Thyroid gland (tissue), 4 donors: Measurements from ENCODE around the gene LSM4. TPM values are rescaled to one million over a fixed set of nuclear protein-coding genes. Genes with fewer than 3 reads are reported as not detected.

ENCODE experiments used
- DNase-seq, 2 donors: peaks; one replicate each; pipeline ENCODE4 v3.0.0-alpha.2; 2019
- H3K27ac ChIP-seq, 3 donors: fragments of 200-600 bp; sonication (generic); 1 replicate in 2 of 3; 2 replicates in 1 of 3; pipeline ENCODE4 v1.5.1; 2016 to 2019; ENCODE audit warnings: mild to moderate bottlenecking in 1 of 3, moderate library complexity in 1 of 3
- H3K27me3 ChIP-seq: fragments of 200-600 bp; sonication (generic); one replicate; pipeline ENCODE4 v1.5.1; 2019
- H3K36me3 ChIP-seq, 2 donors: fragments of 200-600 bp; sonication (generic); one replicate each; pipeline ENCODE4 v1.5.1; 2016 to 2019
- H3K4me1 ChIP-seq, 2 donors: fragments of 200-600 bp; sonication (generic); one replicate each; pipeline ENCODE4 v1.5.1; 2017 to 2019
- H3K4me3 ChIP-seq, 3 donors: fragments of 200-600 bp; sonication (generic); replicated peaks in 1 of 3; 1 replicate in 2 of 3; 2 replicates in 1 of 3; pipeline ENCODE4 v1.5.1; 2016; ENCODE audit warnings: mild to moderate bottlenecking in 1 of 3
- H3K9me3 ChIP-seq: fragments of 200-600 bp; sonication (generic); one replicate; pipeline ENCODE4 v1.5.1; 2017
- POLR2A ChIP-seq, 2 donors: fragments of 450-650 bp; IDR thresholded peaks; one replicate each; pipeline ENCODE4 v1.6.1; 2017; ENCODE audit warnings: antibody characterized with exemption in 2 of 2, mild to moderate bottlenecking in 2 of 2, moderate library complexity in 1 of 2
- WGBS, 2 donors: methylation state at CpG; one replicate each; pipeline ENCODE4 v1.1.5; 2017; 5-methylcytosine and 5-hydroxymethylcytosine counted together
- intact Hi-C: fragments of 100-400 bp; cut with DNase I; formaldehyde crosslinking; loops from one replicate; pipeline ENCODE4 v1.15.1; 2023
- total RNA-seq, 4 donors: library from RNA; depleted of rRNA; stranded (reverse); fragments of >200 nt; gene quantifications; one replicate each; pipeline ENCODE4 v1.2.3, GENCODE V29; 2016
- TF ChIP-seq, protein P1 (sequence below), 6 experiments: fragments of 200-600 bp in 3 of 6; fragments of 450-650 bp in 3 of 6; sonication (generic) in 3 of 6; IDR thresholded peaks; one replicate each; pipeline ENCODE4 v1.5.1; 2016 to 2019; ENCODE audit warnings: antibody characterized with exemption in 6 of 6, mild to moderate bottlenecking in 2 of 6, inconsistent platforms in 1 of 6, moderate library complexity in 1 of 6

The LSM4 gene
- total RNA-seq, 4 donors from 2014 or later, result 55.2 to 203 (median 140) TPM

DNA sequence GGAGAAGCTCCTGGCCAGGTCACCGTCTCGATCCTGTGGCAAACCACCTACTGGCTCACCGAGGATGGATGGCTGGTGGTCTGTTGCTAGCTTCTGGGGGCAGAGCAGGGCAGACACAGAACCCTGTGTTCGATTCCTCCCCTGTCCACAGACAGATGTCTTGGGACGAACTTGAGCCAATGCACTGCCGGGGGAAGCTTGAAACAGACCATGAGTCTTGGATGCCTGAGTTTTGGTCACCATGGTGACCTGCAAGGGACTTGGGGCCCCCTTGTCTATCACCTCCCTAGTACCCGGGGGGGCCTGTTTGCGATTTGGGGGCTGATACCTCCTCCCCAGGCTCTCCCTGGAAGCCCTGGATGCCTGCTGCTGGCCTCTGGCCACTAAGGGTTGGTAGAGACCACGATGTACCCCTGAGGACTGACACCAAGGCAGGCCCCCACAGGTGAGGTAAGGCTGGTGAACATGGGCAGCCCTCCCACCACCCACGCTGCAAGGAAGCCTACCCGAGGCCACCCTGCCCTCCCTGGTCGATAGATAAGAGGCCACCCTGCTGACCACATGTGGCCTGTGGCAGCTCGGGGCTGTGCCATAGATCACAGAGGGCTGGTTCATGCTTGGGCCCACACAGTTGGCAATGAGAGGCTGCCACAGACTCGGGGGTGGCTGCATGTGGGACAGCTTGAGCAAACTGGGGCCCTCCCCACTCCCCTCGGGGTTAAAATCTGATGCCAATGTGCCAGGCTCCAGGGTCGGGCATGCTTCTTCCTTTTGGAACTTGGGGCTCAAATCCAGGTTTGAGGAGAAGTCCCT is 59.3 kb downstream of the LSM4 start:
- Histone ChIP-seq H3K27ac (no peak overlapping the region), H3K4me3 (no peak overlapping the region), H3K36me3 (peaks cover 26 to 37% of the 10 kb centered on the region in 2 donors), H3K27me3 (no peaks in the 10 kb centered on the region), H3K4me1 (no peaks in the 10 kb centered on the region), H3K9me3 (no peaks in the 10 kb centered on the region)
- 92 to 94% methylated on average over 9 to 10 of the region's 16 CpGs for WGBS, 2 donors
- no peak for DNase-seq
- intact Hi-C loops, result no loop called here
- no peak for TF ChIP-seq POLR2A (IDR thresholded peaks at IDR 0.05)
- TF ChIP-seq, protein P1, sequence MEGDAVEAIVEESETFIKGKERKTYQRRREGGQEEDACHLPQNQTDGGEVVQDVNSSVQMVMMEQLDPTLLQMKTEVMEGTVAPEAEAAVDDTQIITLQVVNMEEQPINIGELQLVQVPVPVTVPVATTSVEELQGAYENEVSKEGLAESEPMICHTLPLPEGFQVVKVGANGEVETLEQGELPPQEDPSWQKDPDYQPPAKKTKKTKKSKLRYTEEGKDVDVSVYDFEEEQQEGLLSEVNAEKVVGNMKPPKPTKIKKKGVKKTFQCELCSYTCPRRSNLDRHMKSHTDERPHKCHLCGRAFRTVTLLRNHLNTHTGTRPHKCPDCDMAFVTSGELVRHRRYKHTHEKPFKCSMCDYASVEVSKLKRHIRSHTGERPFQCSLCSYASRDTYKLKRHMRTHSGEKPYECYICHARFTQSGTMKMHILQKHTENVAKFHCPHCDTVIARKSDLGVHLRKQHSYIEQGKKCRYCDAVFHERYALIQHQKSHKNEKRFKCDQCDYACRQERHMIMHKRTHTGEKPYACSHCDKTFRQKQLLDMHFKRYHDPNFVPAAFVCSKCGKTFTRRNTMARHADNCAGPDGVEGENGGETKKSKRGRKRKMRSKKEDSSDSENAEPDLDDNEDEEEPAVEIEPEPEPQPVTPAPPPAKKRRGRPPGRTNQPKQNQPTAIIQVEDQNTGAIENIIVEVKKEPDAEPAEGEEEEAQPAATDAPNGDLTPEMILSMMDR (IDR thresholded peaks at IDR 0.05), result no peak

DNA sequence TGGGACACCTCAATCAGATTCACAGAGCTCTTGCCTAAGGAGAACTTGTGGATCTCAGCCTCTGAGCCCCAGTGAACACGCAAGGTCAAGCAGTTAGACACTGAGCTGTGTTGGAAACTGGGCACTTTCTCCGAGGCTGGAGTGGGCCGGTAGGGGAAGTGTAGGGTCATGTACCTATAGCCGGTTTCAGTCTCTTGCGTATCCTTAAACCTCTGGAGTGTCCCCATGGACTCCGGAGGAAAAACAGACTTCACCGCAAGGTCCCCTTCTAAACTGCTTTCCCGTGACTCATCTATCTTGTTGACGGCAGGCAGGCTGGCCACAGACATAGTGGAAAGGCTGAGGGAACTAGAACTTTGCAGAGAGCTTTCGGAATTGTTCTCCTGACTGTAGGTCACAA is 60.0 kb downstream of the LSM4 start:
- Histone ChIP-seq H3K4me1 (no peaks in the 10 kb centered on the region), H3K9me3 (no peaks in the 10 kb centered on the region), H3K36me3 (peaks cover 26 to 37% of the 10 kb centered on the region in 2 donors), H3K4me3 (no peak overlapping the region), H3K27me3 (no peaks in the 10 kb centered on the region), H3K27ac (no peak overlapping the region)
- intact Hi-C loops, result no loop called here
- DNase-seq, result no peak
- 88 to 93% methylated on average over 10 of the region's 10 CpGs for WGBS, 2 donors
- no peak for TF ChIP-seq POLR2A (IDR thresholded peaks at IDR 0.05)
- TF ChIP-seq, protein P1 (IDR thresholded peaks at IDR 0.05), result no peak

DNA sequence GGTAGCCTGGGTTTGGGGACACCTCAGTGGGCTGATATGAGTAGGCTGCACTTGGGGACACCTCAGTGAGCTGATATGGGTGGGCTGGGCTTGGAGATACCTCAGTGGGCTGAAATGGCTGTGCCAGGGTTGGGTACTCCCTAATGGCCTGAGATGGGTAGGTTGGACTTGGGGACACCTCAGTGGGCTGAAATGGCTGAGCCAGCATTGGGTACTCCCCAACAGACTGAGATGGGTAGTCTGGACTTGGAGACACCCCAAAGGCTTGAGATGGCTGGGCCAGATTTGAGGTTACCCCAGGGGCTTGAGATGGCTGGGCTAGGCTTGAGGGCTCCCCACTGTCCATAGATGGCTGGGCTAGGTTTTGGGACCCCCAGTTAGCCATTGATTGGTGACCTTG is 60.7 kb downstream of the LSM4 start:
- Histone ChIP-seq H3K36me3 (peaks cover 22 to 35% of the 10 kb centered on the region in 2 donors), H3K4me1 (no peaks in the 10 kb centered on the region), H3K27me3 (no peaks in the 10 kb centered on the region), H3K4me3 (no peak overlapping the region), H3K9me3 (no peaks in the 10 kb centered on the region), H3K27ac (no peak overlapping the region)
- intact Hi-C loops, result no loop called here
- TF ChIP-seq POLR2A (IDR thresholded peaks at IDR 0.05), result no peak
- TF ChIP-seq, protein P1 (IDR thresholded peaks at IDR 0.05), result no peak
- no peak for DNase-seq

DNA sequence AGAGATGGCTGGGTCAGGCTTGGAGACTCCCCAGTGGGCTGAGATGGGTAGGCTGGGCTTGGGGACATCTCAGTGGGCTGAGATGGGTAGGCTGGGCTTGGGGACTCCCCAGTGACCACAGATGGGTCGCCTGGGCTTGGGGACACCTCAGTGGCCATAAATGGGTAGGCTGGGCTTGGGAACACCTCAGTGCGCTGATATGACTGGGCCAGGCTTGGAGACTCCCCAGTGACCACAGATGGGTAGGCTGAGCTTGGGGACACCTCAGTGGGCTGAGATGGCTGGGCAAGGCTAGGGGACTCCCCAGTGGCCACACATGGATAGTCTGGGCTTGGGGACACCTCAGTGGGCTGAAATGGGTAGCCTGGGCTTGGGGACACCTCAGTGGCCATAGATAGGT is 61.4 kb downstream of the LSM4 start:
- Histone ChIP-seq H3K36me3 (peaks cover 15 to 28% of the 10 kb centered on the region in 2 donors), H3K4me1 (no peaks in the 10 kb centered on the region), H3K4me3 (no peak overlapping the region), H3K9me3 (no peaks in the 10 kb centered on the region), H3K27me3 (no peaks in the 10 kb centered on the region), H3K27ac (no peak overlapping the region)
- TF ChIP-seq POLR2A (IDR thresholded peaks at IDR 0.05), result no peak
- TF ChIP-seq, protein P1 (IDR thresholded peaks at IDR 0.05), result no peak
- 70 to 100% methylated on average over 1 to 2 of the region's 2 CpGs for WGBS, 2 donors
- intact Hi-C loops, result no loop called here
- no peak for DNase-seq

DNA sequence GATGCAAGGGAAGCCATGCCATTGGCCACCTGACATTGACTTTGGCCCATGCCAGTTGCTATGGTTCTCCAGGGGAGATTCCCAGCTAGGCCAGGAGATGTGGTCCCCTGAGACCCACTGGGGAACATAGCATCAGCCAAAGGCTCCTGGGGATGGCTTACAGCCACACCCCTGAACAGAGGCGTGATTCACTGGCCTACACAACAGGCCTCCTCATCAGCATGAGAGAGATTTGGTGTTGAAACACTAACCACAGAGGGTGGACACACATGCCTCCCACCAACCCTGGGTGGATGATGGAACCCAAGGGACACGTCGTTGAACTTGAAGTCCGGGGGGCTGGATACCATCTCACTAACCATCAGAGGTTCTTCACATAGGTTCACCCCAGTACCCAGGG is 63.0 kb downstream of the LSM4 start:
- DNase-seq, result no peak
- H3K9me3 ChIP-seq, result no peaks in the 10 kb centered on the region
- peaks cover 5 to 12% of the 10 kb centered on the region in 2 donors for H3K36me3 ChIP-seq
- no peak overlapping the region for H3K27ac ChIP-seq
- H3K4me3 ChIP-seq, result no peak overlapping the region
- intact Hi-C loops, result loop anchor here (10.0 kb wide), 1 partner anchor 155 kb away; the partner anchor contains the start of gene SSBP4
- H3K4me1 ChIP-seq, result peaks cover 6 to 8% of the 10 kb centered on the region in 2 donors
- TF ChIP-seq POLR2A (IDR thresholded peaks at IDR 0.05), result no peak
- TF ChIP-seq, protein P1 (IDR thresholded peaks at IDR 0.05), result no peak
- WGBS, 2 donors, result 98% methylated on average over 4 of the region's 4 CpGs
- H3K27me3 ChIP-seq, result no peaks in the 10 kb centered on the region
